Measurements from ENCODE around the gene SMAD7. TPM values are rescaled to one million over a fixed set of nuclear protein-coding genes. Genes with fewer than 3 reads are reported as not detected.
A peak's percentile ranks its signal among the peaks of the same experiment; 100 is the strongest.

Gene SMAD7
- polyA plus RNA-seq, 4 donors = 17.2 to 64.1 (median 21.2) TPM

- WGBS, 3 donors = 62 to 75% (median 63%) methylated on average over 7 of the region's 7 CpGs
- Histone ChIP-seq H3K4me3 (ENCODE audit: low read depth in 1 of 3, low read length in 3 of 3) (no peak overlapping the region), H3K27ac (ENCODE audit: low read depth in 1 of 3, low read length in 2 of 3) (no peak overlapping the region), H3K27me3 (ENCODE audit: control insufficient read depth in 3 of 3, insufficient read depth in 3 of 3, low read length in 3 of 3) (no peaks in the 10 kb centered on the region), H3K4me1 (ENCODE audit: control insufficient read depth in 3 of 3, insufficient read depth in 2 of 3, low read depth in 1 of 3, low read length in 2 of 3) (peaks cover 0 to 15% (median 2%) of the 10 kb centered on the region in 3 donors), H3K9me3 (ENCODE audit: control insufficient read depth in 2 of 2, insufficient read depth in 1 of 2, low read depth in 1 of 2, low read length in 1 of 2) (peaks cover 0 to 2% of the 10 kb centered on the region in 2 donors), H3K36me3 (ENCODE audit: control insufficient read depth in 3 of 3, insufficient read depth in 2 of 3, low read depth in 1 of 3, low read length in 3 of 3) (no peaks in the 10 kb centered on the region)
- DNase-seq (no peak), FAIRE-seq (no peak)
These were observed 31.5 kb upstream of the SMAD7 start for GRCh38 chr18:48982266-48982665.

GRCh38 chr18:48979944-48980890, 29.5 kb upstream of the SMAD7 start:
- no peaks in the 10 kb centered on the region for H3K36me3 ChIP-seq (ENCODE audit: control insufficient read depth in 3 of 3, insufficient read depth in 2 of 3, low read depth in 1 of 3, low read length in 3 of 3)
- WGBS, 3 donors = 34 to 57% (median 42%) methylated on average over 11 of the region's 11 CpGs
- no peaks in the 10 kb centered on the region for H3K9me3 ChIP-seq (ENCODE audit: control insufficient read depth in 2 of 2, insufficient read depth in 1 of 2, low read depth in 1 of 2, low read length in 1 of 2)
- DNase-seq = peak; percentile 65 to 90
- FAIRE-seq = no peak
- H3K27ac ChIP-seq (ENCODE audit: low read depth in 1 of 3, low read length in 2 of 3) = peak overlapping the region; percentile 43 to 76 (median 46)
- no peaks in the 10 kb centered on the region for H3K27me3 ChIP-seq (ENCODE audit: control insufficient read depth in 3 of 3, insufficient read depth in 3 of 3, low read length in 3 of 3)
- peaks cover 0 to 18% (median 2%) of the 10 kb centered on the region in 3 donors for H3K4me1 ChIP-seq (ENCODE audit: control insufficient read depth in 3 of 3, insufficient read depth in 2 of 3, low read depth in 1 of 3, low read length in 2 of 3)
- no peak overlapping the region for H3K4me3 ChIP-seq (ENCODE audit: low read depth in 1 of 3, low read length in 3 of 3)

GRCh38 chr18:48977914-48978313, 27.1 kb upstream of the SMAD7 start:
- Histone ChIP-seq H3K4me3 (ENCODE audit: low read depth in 1 of 3, low read length in 3 of 3) (no peak overlapping the region), H3K27ac (ENCODE audit: low read depth in 1 of 3, low read length in 2 of 3) (no peak overlapping the region), H3K9me3 (ENCODE audit: control insufficient read depth in 2 of 2, insufficient read depth in 1 of 2, low read depth in 1 of 2, low read length in 1 of 2) (no peaks in the 10 kb centered on the region), H3K36me3 (ENCODE audit: control insufficient read depth in 3 of 3, insufficient read depth in 2 of 3, low read depth in 1 of 3, low read length in 3 of 3) (no peaks in the 10 kb centered on the region), H3K27me3 (ENCODE audit: control insufficient read depth in 3 of 3, insufficient read depth in 3 of 3, low read length in 3 of 3) (no peaks in the 10 kb centered on the region), H3K4me1 (ENCODE audit: control insufficient read depth in 3 of 3, insufficient read depth in 2 of 3, low read depth in 1 of 3, low read length in 2 of 3) (peaks cover 0 to 36% (median 2%) of the 10 kb centered on the region in 3 donors)
- DNase-seq (no peak), FAIRE-seq (no peak)
- 92 to 94% (median 94%) methylated on average over 9 of the region's 9 CpGs for WGBS, 3 donors

GRCh38 chr18:48975817-48976649, 25.3 kb upstream of the SMAD7 start:
- no peaks in the 10 kb centered on the region for H3K9me3 ChIP-seq (ENCODE audit: control insufficient read depth in 2 of 2, insufficient read depth in 1 of 2, low read depth in 1 of 2, low read length in 1 of 2)
- H3K27ac ChIP-seq (ENCODE audit: low read depth in 1 of 3, low read length in 2 of 3) = peak overlapping the region; percentile 68 to 96 (median 82)
- FAIRE-seq (no peak), DNase-seq (peak; percentile 75 to 90)
- H3K4me3 ChIP-seq (ENCODE audit: low read depth in 1 of 3, low read length in 3 of 3) = peak overlapping the region; percentile 51 to 82 (median 62)
- H3K27me3 ChIP-seq (ENCODE audit: control insufficient read depth in 3 of 3, insufficient read depth in 3 of 3, low read length in 3 of 3) = no peaks in the 10 kb centered on the region
- H3K4me1 ChIP-seq (ENCODE audit: control insufficient read depth in 3 of 3, insufficient read depth in 2 of 3, low read depth in 1 of 3, low read length in 2 of 3) = peaks cover 0 to 41% (median 2%) of the 10 kb centered on the region in 3 donors
- no peaks in the 10 kb centered on the region for H3K36me3 ChIP-seq (ENCODE audit: control insufficient read depth in 3 of 3, insufficient read depth in 2 of 3, low read depth in 1 of 3, low read length in 3 of 3)
- 1 to 3% (median 1%) methylated on average over 36 to 119 of the region's 119 CpGs for WGBS, 3 donors

- H3K4me1 ChIP-seq (ENCODE audit: control insufficient read depth in 3 of 3, insufficient read depth in 2 of 3, low read depth in 1 of 3, low read length in 2 of 3) = peaks cover 0 to 37% (median under 1%) of the 10 kb centered on the region in 3 donors
- H3K27me3 ChIP-seq (ENCODE audit: control insufficient read depth in 3 of 3, insufficient read depth in 3 of 3, low read length in 3 of 3) = no peaks in the 10 kb centered on the region
- FAIRE-seq = no peak
- peak overlapping the region; percentile 32 to 88 (median 78) for H3K27ac ChIP-seq (ENCODE audit: low read depth in 1 of 3, low read length in 2 of 3)
- 3 to 6% (median 5%) methylated on average over 34 to 58 of the region's 58 CpGs for WGBS, 3 donors
- H3K9me3 ChIP-seq (ENCODE audit: control insufficient read depth in 2 of 2, insufficient read depth in 1 of 2, low read depth in 1 of 2, low read length in 1 of 2) = no peaks in the 10 kb centered on the region
- H3K36me3 ChIP-seq (ENCODE audit: control insufficient read depth in 3 of 3, insufficient read depth in 2 of 3, low read depth in 1 of 3, low read length in 3 of 3) = no peaks in the 10 kb centered on the region
- no peak for DNase-seq
- H3K4me3 ChIP-seq (ENCODE audit: low read depth in 1 of 3, low read length in 3 of 3) = peak overlapping the region; percentile 51 to 82 (median 62)
These were observed 24.5 kb upstream of the SMAD7 start for GRCh38 chr18:48975120-48975816.

- no peaks in the 10 kb centered on the region for H3K27me3 ChIP-seq (ENCODE audit: control insufficient read depth in 3 of 3, insufficient read depth in 3 of 3, low read length in 3 of 3)
- peaks cover 0 to 30% (median 0%) of the 10 kb centered on the region in 3 donors for H3K4me1 ChIP-seq (ENCODE audit: control insufficient read depth in 3 of 3, insufficient read depth in 2 of 3, low read depth in 1 of 3, low read length in 2 of 3)
- WGBS, 3 donors = 55 to 61% (median 59%) methylated on average over 28 of the region's 28 CpGs
- no peaks in the 10 kb centered on the region for H3K36me3 ChIP-seq (ENCODE audit: control insufficient read depth in 3 of 3, insufficient read depth in 2 of 3, low read depth in 1 of 3, low read length in 3 of 3)
- DNase-seq (peak in 1 of 2 donors; percentile 63), FAIRE-seq (no peak)
- H3K4me3 ChIP-seq (ENCODE audit: low read depth in 1 of 3, low read length in 3 of 3) = peak overlapping the region in 2 of 3 donors; percentile 62 to 82
- H3K27ac ChIP-seq (ENCODE audit: low read depth in 1 of 3, low read length in 2 of 3) = peak overlapping the region in 2 of 3 donors; percentile 9 to 78
- no peaks in the 10 kb centered on the region for H3K9me3 ChIP-seq (ENCODE audit: control insufficient read depth in 2 of 2, insufficient read depth in 1 of 2, low read depth in 1 of 2, low read length in 1 of 2)
These were observed 23.7 kb upstream of the SMAD7 start for GRCh38 chr18:48974304-48975119.

GRCh38 chr18:48973731-48974130, 23.0 kb upstream of the SMAD7 start:
- FAIRE-seq (no peak), DNase-seq (peak; percentile 80 to 87)
- H3K4me1 ChIP-seq (ENCODE audit: control insufficient read depth in 3 of 3, insufficient read depth in 2 of 3, low read depth in 1 of 3, low read length in 2 of 3) = peaks cover 0 to 27% (median 0%) of the 10 kb centered on the region in 3 donors
- H3K27me3 ChIP-seq (ENCODE audit: control insufficient read depth in 3 of 3, insufficient read depth in 3 of 3, low read length in 3 of 3) = no peaks in the 10 kb centered on the region
- no peaks in the 10 kb centered on the region for H3K36me3 ChIP-seq (ENCODE audit: control insufficient read depth in 3 of 3, insufficient read depth in 2 of 3, low read depth in 1 of 3, low read length in 3 of 3)
- no peaks in the 10 kb centered on the region for H3K9me3 ChIP-seq (ENCODE audit: control insufficient read depth in 2 of 2, insufficient read depth in 1 of 2, low read depth in 1 of 2, low read length in 1 of 2)
- no peak overlapping the region for H3K4me3 ChIP-seq (ENCODE audit: low read depth in 1 of 3, low read length in 3 of 3)
- WGBS, 3 donors = 12 to 60% (median 38%) methylated on average over 3 of the region's 3 CpGs
- H3K27ac ChIP-seq (ENCODE audit: low read depth in 1 of 3, low read length in 2 of 3) = peak overlapping the region in 2 of 3 donors; percentile 62 to 78

Data from small intestine (tissue), 7 donors.